Measurements from ENCODE around the gene SCGB1D4. TPM values are rescaled to one million over a fixed set of nuclear protein-coding genes. Genes with fewer than 3 reads are reported as not detected.

The SCGB1D4 gene
- total RNA-seq, 1 experiment from 2014 or later, result not detected

- no peaks in the 10 kb centered on the region for H3K4me1 Mint-ChIP-seq (ENCODE audit: low read depth, unreplicated experiment)
- CTCF ChIA-PET, result no interaction called here
- H3K9me3 Mint-ChIP-seq (ENCODE audit: low read depth, unreplicated experiment), result peaks cover 8% of the 10 kb centered on the region
- no peak overlapping the region for H3K4me3 Mint-ChIP-seq (ENCODE audit: low read depth, unreplicated experiment)
- intact Hi-C loops (cut with micrococcal nuclease; ENCODE audit: unreplicated experiment), result no loop called here
- no peak overlapping the region for H3K27ac Mint-ChIP-seq (ENCODE audit: unreplicated experiment)
- TF ChIP-seq CTCF (IDR thresholded peaks at IDR 0.05; ENCODE audit: unreplicated experiment), result no peak
- no peak for DNase-seq
- H3K36me3 Mint-ChIP-seq (ENCODE audit: insufficient read depth, unreplicated experiment), result no peaks in the 10 kb centered on the region
- BruUV-seq (replicated peaks), result no TSS peak
- peaks cover 63% of the 10 kb centered on the region for H3K27me3 Mint-ChIP-seq (ENCODE audit: unreplicated experiment)
These were observed 44.8 kb downstream of the SCGB1D4 start for GRCh38 chr11:62253999-62254542.

DNA sequence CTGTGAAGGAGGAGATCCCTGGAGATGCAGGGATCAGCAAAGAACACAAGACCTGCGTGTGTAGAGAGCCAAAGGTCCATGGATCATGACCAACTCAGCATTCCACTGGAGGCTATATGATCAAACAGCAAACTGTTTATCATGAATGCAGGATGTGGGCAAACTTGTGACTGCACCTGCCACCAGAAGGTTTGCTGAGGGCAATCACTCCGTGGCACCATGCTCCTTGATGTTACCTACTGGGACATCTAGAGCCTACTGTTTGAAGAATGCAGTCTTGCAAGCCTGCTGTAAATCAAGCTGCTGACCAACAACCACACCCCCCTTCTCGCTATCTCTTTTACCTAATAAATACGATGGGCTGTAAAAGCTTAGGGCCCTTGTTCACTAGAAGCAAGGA is 47.2 kb downstream of the SCGB1D4 start:
- Mint-ChIP-seq H3K36me3 (ENCODE audit: insufficient read depth, unreplicated experiment) (no peaks in the 10 kb centered on the region), H3K9me3 (ENCODE audit: low read depth, unreplicated experiment) (peaks cover 8% of the 10 kb centered on the region), H3K27me3 (ENCODE audit: unreplicated experiment) (peaks cover 58% of the 10 kb centered on the region), H3K27ac (ENCODE audit: unreplicated experiment) (no peak overlapping the region), H3K4me3 (ENCODE audit: low read depth, unreplicated experiment) (no peak overlapping the region), H3K4me1 (ENCODE audit: low read depth, unreplicated experiment) (no peaks in the 10 kb centered on the region)
- DNase-seq, result no peak
- CTCF ChIA-PET, result no interaction called here
- intact Hi-C loops (cut with micrococcal nuclease; ENCODE audit: unreplicated experiment), result no loop called here
- TF ChIP-seq CTCF (IDR thresholded peaks at IDR 0.05; ENCODE audit: unreplicated experiment), result no peak
- BruUV-seq (replicated peaks), result no TSS peak

Other genes starting within 250 kb of the SCGB1D4 start
- gene INCENP, start 175.1 kb downstream of the SCGB1D4 start, total RNA-seq (2022), result 94.3 and 115 TPM in 2 replicates
- gene SCGB1D1, start 108.9 kb downstream of the SCGB1D4 start, total RNA-seq (2022), result not detected in 2 replicates
- not detected in 2 replicates for gene SCGB2A1, start 90.4 kb downstream of the SCGB1D4 start, total RNA-seq (2022)
- not detected in 2 replicates for gene SCGB1D2, start 56.8 kb downstream of the SCGB1D4 start, total RNA-seq (2022)
- not detected in 2 replicates for gene SCGB2A2, start 28.9 kb downstream of the SCGB1D4 start, total RNA-seq (2022)
- 30.3 and 38.7 TPM in 2 replicates for gene ASRGL1, start 38.4 kb upstream of the SCGB1D4 start, total RNA-seq (2022)
- gene SCGB1A1, start 120.0 kb upstream of the SCGB1D4 start, total RNA-seq (2022), result not detected in 2 replicates
- 246 and 253 TPM in 2 replicates for gene AHNAK, start 247.7 kb upstream of the SCGB1D4 start, total RNA-seq (2022)

Measured in Calu3 (cell line).